DMS53 (cell line): ENCODE measurements around the gene PSMF1.

ENCODE experiments used
- DNase-seq: peaks from one replicate; lab custom pipeline; 2025; lab: John Stamatoyannopoulos, UW

PSMF1 gene

GRCh38 chr20:1190847-1191246, 72.4 kb downstream of the PSMF1 start:
- no peak for DNase-seq

GRCh38 chr20:1191299-1191698, 72.9 kb downstream of the PSMF1 start:
- no peak for DNase-seq

- no peak for DNase-seq
These were observed 76.8 kb downstream of the PSMF1 start for GRCh38 chr20:1195226-1195625.

- DNase-seq: no peak
These were observed 78.2 kb downstream of the PSMF1 start for GRCh38 chr20:1196634-1197033.

- no peak for DNase-seq
These were observed 79.4 kb downstream of the PSMF1 start for GRCh38 chr20:1197801-1198200.

GRCh38 chr20:1198751-1199150, 80.3 kb downstream of the PSMF1 start:
- DNase-seq: no peak

- no peak for DNase-seq
These were observed 80.9 kb downstream of the PSMF1 start for GRCh38 chr20:1199212-1199873.

- no peak for DNase-seq
These were observed 81.6 kb downstream of the PSMF1 start for GRCh38 chr20:1199964-1200363.

GRCh38 chr20:1202762-1203504, 84.5 kb downstream of the PSMF1 start, which contains the start of gene C20orf202:
Gene C20orf202, plus strand, starts transcription at chr20:1203454. Its CDS starts 132 bp downstream, at chr20:1203586.
- DNase-seq: no peak

- no peak for DNase-seq
These were observed 85.2 kb downstream of the PSMF1 start for GRCh38 chr20:1203630-1204029.

GRCh38 chr20:1204113-1204512, 85.7 kb downstream of the PSMF1 start:
- DNase-seq: no peak

- DNase-seq: no peak
These were observed 86.2 kb downstream of the PSMF1 start for GRCh38 chr20:1204576-1204975.

GRCh38 chr20:1205802-1206201, 87.4 kb downstream of the PSMF1 start:
- DNase-seq: no peak

GRCh38 chr20:1206366-1207148, 88.2 kb downstream of the PSMF1 start:
- DNase-seq: no peak

- DNase-seq: no peak
These were observed 89.0 kb downstream of the PSMF1 start for GRCh38 chr20:1207293-1207878.

- peak; percentile 11 for DNase-seq
These were observed 91.3 kb downstream of the PSMF1 start for GRCh38 chr20:1209447-1210387.

GRCh38 chr20:1210501-1210900, 92.1 kb downstream of the PSMF1 start:
- no peak for DNase-seq

- DNase-seq: no peak
These were observed 93.6 kb downstream of the PSMF1 start for GRCh38 chr20:1212023-1212422.

GRCh38 chr20:1212607-1213396, 94.4 kb downstream of the PSMF1 start:
- peak; percentile 89 for DNase-seq

GRCh38 chr20:1214838-1215261, 96.4 kb downstream of the PSMF1 start:
- no peak for DNase-seq
